Activated CD8-positive, alpha-beta T cell treated with anti-CD3 and anti-CD28 coated beads for 36 hours (primary cell): ENCODE results near the gene MPPED1. TPM values are rescaled to one million over a fixed set of nuclear protein-coding genes. Genes with fewer than 3 reads are reported as not detected.

Experiments used
- ATAC-seq: fragments of 200-7000 bp; cut with Tn5 transposase; one replicate; pipeline ENCODE4 v1.10.0; 2021; ENCODE audit warnings: mild to moderate bottlenecking, moderate library complexity
- CTCF ChIA-PET: fragments of 350-600 bp; sonication (Branson Sonifier 250); formaldehyde crosslinking; loops from one replicate; lab custom pipeline; 2021; ENCODE audit warnings: antibody characterized with exemption; lab: Charles Lee
- POLR2A ChIA-PET: fragments of 350-600 bp; sonication (Branson Sonifier 250); formaldehyde crosslinking; loops from one replicate; lab custom pipeline; 2021; ENCODE audit warnings: antibody characterized with exemption; lab: Charles Lee
- DNase-seq: peaks from one replicate; pipeline ENCODE4 v3.0.0-alpha.2; 2020
- H3K27ac Mint-ChIP-seq: one replicate; pipeline ENCODE4 v1.8.0; 2021; ENCODE audit warnings: mild to moderate bottlenecking, mixed read lengths
- H3K27me3 Mint-ChIP-seq: one replicate; pipeline ENCODE4 v1.8.0; 2021; ENCODE audit warnings: mixed read lengths
- H3K36me3 Mint-ChIP-seq: one replicate; pipeline ENCODE4 v1.8.0; 2021; ENCODE audit warnings: low read depth, mixed read lengths
- H3K4me1 Mint-ChIP-seq: one replicate; pipeline ENCODE4 v1.8.0; 2021; ENCODE audit warnings: low read depth, mixed read lengths
- H3K4me3 Mint-ChIP-seq: one replicate; pipeline ENCODE4 v1.8.0; 2021; ENCODE audit warnings: mild to moderate bottlenecking, moderate library complexity, mixed read lengths
- H3K9me3 Mint-ChIP-seq: one replicate; pipeline ENCODE4 v1.8.0; 2021; ENCODE audit warnings: mixed read lengths
- CTCF ChIP-seq: fragments of 200-600 bp; IDR thresholded peaks from one replicate; pipeline ENCODE4 v1.8.0; 2022; ENCODE audit warnings: antibody characterized with exemption, mild to moderate bottlenecking
- intact Hi-C: fragments of 100-400 bp; cut with micrococcal nuclease; formaldehyde crosslinking; loops from one replicate; pipeline ENCODE4 v1.10.0; 2022
- total RNA-seq, 2 experiments: library from RNA; stranded (reverse); gene quantifications; one replicate each; pipeline ENCODE4 v1.2.3, GENCODE V29; 2021

Gene MPPED1
- total RNA-seq, 2 experiments from 2014 or later: not detected

- Mint-ChIP-seq H3K27ac (no peak overlapping the region), H3K27me3 (peaks cover 15% of the 10 kb centered on the region), H3K36me3 (no peaks in the 10 kb centered on the region), H3K4me3 (no peak overlapping the region), H3K4me1 (no peaks in the 10 kb centered on the region), H3K9me3 (no peaks in the 10 kb centered on the region)
- ChIA-PET POLR2A (no interaction called here), CTCF (no interaction called here)
- no peak for TF ChIP-seq CTCF
- DNase-seq (no peak), ATAC-seq (no peak)
- intact Hi-C loops: no loop called here
Observed at GRCh38 chr22:43391306-43391705, 20.5 kb upstream of the MPPED1 start.

- no peak for TF ChIP-seq CTCF
- H3K27me3 Mint-ChIP-seq: peaks cover 9% of the 10 kb centered on the region
- intact Hi-C loops: no loop called here
- no peak overlapping the region for H3K4me3 Mint-ChIP-seq
- H3K9me3 Mint-ChIP-seq: no peaks in the 10 kb centered on the region
- H3K27ac Mint-ChIP-seq: no peak overlapping the region
- ChIA-PET CTCF (no interaction called here), POLR2A (no interaction called here)
- H3K4me1 Mint-ChIP-seq: no peaks in the 10 kb centered on the region
- H3K36me3 Mint-ChIP-seq: no peaks in the 10 kb centered on the region
- ATAC-seq: no peak
- no peak for DNase-seq
Observed at GRCh38 chr22:43392385-43392989, 19.3 kb upstream of the MPPED1 start.

GRCh38 chr22:43393132-43393843 lies 18.5 kb upstream of the MPPED1 start:
- no peak overlapping the region for H3K27ac Mint-ChIP-seq
- ATAC-seq (no peak), DNase-seq (no peak)
- no peaks in the 10 kb centered on the region for H3K36me3 Mint-ChIP-seq
- H3K4me3 Mint-ChIP-seq: no peak overlapping the region
- TF ChIP-seq CTCF: no peak
- no peaks in the 10 kb centered on the region for H3K4me1 Mint-ChIP-seq
- H3K27me3 Mint-ChIP-seq: peaks cover 2% of the 10 kb centered on the region
- no peaks in the 10 kb centered on the region for H3K9me3 Mint-ChIP-seq
- CTCF ChIA-PET: interaction anchor here (0.8 kb wide), 1 partner anchor 7 kb away, joined by 3 read pairs; no protein-coding TSS in a partner anchor
- intact Hi-C loops: no loop called here
- POLR2A ChIA-PET: no interaction called here

GRCh38 chr22:43393844-43394474 lies 17.9 kb upstream of the MPPED1 start:
- Mint-ChIP-seq H3K36me3 (no peaks in the 10 kb centered on the region), H3K27me3 (no peaks in the 10 kb centered on the region), H3K4me1 (no peaks in the 10 kb centered on the region), H3K27ac (no peak overlapping the region), H3K9me3 (no peaks in the 10 kb centered on the region), H3K4me3 (no peak overlapping the region)
- no peak for TF ChIP-seq CTCF
- ChIA-PET CTCF (interaction anchor here (0.8 kb wide), 1 partner anchor 8 kb away, joined by 3 read pairs; no protein-coding TSS in a partner anchor), POLR2A (no interaction called here)
- intact Hi-C loops: no loop called here
- DNase-seq (no peak), ATAC-seq (no peak)

- DNase-seq (no peak), ATAC-seq (no peak)
Observed at GRCh38 chr22:43395086-43395695, 16.6 kb upstream of the MPPED1 start.

More at GRCh38 chr22:43395086-43395695, 16.6 kb upstream of the MPPED1 start:
- Mint-ChIP-seq H3K4me3 (no peak overlapping the region), H3K36me3 (no peaks in the 10 kb centered on the region), H3K4me1 (no peaks in the 10 kb centered on the region), H3K27ac (no peak overlapping the region), H3K9me3 (no peaks in the 10 kb centered on the region), H3K27me3 (no peaks in the 10 kb centered on the region)
- POLR2A ChIA-PET: no interaction called here
- CTCF ChIA-PET: no interaction called here
- intact Hi-C loops: no loop called here
- TF ChIP-seq CTCF: no peak
